Subcutaneous adipose tissue (tissue), 4 donors: ENCODE results near the gene APAF1. TPM values are rescaled to one million over a fixed set of nuclear protein-coding genes. Genes with fewer than 3 reads are reported as not detected.

Experiments
- total RNA-seq, 4 donors: library from RNA; depleted of rRNA; stranded (reverse); fragments of >200 nt; gene quantifications; one replicate each; pipeline ENCODE4 v1.1.0, GENCODE V29; 2016
- TF ChIP-seq, protein P1 (sequence below): fragments of 450-650 bp; IDR thresholded peaks from one replicate; pipeline ENCODE4 v1.5.1; 2016; ENCODE audit warnings: low read depth, mild to moderate bottlenecking, control low read depth, antibody characterized with exemption, moderate library complexity

The APAF1 gene
- total RNA-seq, 4 donors from 2014 or later: 11.1 to 21.9 (median 13.2) TPM

- TF ChIP-seq, protein P1, sequence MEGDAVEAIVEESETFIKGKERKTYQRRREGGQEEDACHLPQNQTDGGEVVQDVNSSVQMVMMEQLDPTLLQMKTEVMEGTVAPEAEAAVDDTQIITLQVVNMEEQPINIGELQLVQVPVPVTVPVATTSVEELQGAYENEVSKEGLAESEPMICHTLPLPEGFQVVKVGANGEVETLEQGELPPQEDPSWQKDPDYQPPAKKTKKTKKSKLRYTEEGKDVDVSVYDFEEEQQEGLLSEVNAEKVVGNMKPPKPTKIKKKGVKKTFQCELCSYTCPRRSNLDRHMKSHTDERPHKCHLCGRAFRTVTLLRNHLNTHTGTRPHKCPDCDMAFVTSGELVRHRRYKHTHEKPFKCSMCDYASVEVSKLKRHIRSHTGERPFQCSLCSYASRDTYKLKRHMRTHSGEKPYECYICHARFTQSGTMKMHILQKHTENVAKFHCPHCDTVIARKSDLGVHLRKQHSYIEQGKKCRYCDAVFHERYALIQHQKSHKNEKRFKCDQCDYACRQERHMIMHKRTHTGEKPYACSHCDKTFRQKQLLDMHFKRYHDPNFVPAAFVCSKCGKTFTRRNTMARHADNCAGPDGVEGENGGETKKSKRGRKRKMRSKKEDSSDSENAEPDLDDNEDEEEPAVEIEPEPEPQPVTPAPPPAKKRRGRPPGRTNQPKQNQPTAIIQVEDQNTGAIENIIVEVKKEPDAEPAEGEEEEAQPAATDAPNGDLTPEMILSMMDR: no peak
Measured at GRCh38 chr12:98743362-98743953, 98.4 kb downstream of the APAF1 start.

- TF ChIP-seq, protein P1: no peak
Measured at GRCh38 chr12:98744680-98745079, 99.6 kb downstream of the APAF1 start.

DNA sequence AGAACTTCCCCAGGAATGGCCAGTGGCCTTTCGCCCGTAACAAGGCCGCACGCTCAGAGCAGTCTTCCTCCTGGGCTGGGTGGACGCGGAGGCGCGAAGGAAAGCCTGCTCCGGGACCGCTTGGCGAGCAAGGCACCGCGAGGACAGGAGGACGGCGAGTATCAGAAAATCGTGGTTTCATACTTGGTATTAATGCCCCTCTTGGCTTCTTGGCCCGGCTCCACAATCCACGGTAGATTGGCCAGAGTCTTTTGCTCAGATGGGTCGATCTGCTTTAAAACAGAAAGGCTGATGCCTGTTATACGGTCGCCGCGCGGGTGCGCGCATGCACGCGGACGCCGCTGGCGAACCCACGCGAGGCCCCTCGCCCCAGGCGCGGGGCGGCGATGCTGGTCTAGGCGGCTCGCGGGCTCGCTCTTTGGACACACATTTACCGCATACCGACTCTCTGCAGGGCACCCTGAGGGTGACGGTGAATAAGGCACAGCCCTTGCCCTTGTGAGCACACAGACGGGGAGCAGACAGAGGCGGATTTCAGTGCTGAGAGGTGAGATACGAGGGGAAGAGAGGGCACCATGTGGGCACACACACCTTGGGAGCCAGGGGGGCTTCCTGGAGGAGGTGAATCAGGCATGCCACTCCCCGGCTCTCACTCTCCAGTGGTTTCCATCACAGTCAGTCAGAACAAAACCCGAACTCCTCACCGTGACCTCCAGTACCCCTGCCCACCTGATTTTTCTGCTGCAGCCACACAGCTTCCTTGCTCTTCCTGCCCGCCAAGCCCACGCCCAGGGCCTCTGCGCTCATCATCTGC, 100.7 kb downstream of the APAF1 start:
- TF ChIP-seq, protein P1: no peak

GRCh38 chr12:98748463-98748862, 103.4 kb downstream of the APAF1 start:
- TF ChIP-seq, protein P1: no peak

- TF ChIP-seq, protein P1: no peak
Measured at GRCh38 chr12:98750511-98750910, 105.4 kb downstream of the APAF1 start.

DNA sequence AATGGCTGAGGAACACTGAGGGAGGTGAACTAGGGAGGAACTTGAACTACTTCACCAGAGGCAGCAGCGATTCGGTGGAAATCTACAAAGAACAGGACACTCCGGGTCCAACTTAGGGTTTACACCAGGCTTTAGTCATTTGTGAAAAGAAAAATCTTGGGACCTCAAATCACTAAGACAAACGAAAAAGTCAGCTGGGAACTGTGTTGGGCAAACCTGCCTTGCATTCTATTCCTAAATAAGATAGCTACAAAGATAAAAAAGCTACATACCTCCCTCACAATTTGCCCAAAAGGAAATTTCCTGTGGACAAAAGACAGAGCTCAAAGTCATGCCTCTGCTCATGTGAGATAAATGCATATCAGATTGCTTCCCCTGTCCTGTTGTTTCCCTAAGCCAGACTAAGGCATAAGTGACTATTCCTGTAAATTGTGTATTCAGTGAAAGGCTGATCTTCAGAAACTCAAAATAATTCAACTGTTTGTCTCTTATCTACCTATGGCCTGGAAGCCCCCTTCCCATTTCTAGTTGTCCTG, 106.6 kb downstream of the APAF1 start:
- TF ChIP-seq, protein P1: no peak

DNA sequence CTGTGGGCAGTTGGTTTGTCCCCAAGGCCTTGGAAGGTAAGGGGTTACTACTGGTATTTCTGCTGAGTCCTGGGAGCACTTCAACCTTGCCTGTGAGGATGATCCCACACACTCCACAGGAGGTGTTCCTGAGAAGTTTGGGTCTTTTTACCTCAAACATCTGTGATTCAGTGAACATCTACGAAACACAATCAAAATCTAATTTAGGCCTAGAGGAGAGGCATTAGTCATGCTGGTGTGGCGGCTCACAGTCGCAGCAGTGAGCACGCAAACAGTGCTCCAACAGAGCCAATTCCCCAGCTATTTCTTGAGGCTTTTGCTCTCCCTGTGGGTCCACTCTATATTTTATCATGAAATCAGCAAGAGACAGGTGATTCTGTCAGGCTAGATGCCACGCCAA, 107.6 kb downstream of the APAF1 start:
- TF ChIP-seq, protein P1: no peak
